Sigmoid colon (tissue), 4 donors: Measurements from ENCODE around the gene TMEM63B.

ENCODE experiments used
- EP300 ChIP-seq, 4 donors: sonication (generic); formaldehyde crosslinking; IDR thresholded peaks; one replicate each; pipeline ENCODE4 v1.6.1; 2017; ENCODE audit warnings: antibody characterized with exemption in 4 of 4
- POLR2A ChIP-seq, 2 donors: fragments of 450-650 bp; IDR thresholded peaks; one replicate each; pipeline ENCODE4 v1.6.1; 2016; ENCODE audit warnings: antibody characterized with exemption in 2 of 2, mild to moderate bottlenecking in 2 of 2, moderate library complexity in 2 of 2
- POLR2AphosphoS5 ChIP-seq, 4 donors: sonication (generic); formaldehyde crosslinking; IDR thresholded peaks; one replicate each; pipeline ENCODE4 v1.6.1; 2017; ENCODE audit warnings: antibody characterized with exemption in 4 of 4
- TF ChIP-seq, protein P1 (sequence below), 4 experiments: fragments of 450-650 bp in 3 of 4; fragments of 200-600 bp in 1 of 4; IDR thresholded peaks; one replicate each; pipeline ENCODE4 v1.5.1; 2016 to 2019; ENCODE audit warnings: antibody characterized with exemption in 4 of 4, mild to moderate bottlenecking in 3 of 4, moderate library complexity in 2 of 4

DNA sequence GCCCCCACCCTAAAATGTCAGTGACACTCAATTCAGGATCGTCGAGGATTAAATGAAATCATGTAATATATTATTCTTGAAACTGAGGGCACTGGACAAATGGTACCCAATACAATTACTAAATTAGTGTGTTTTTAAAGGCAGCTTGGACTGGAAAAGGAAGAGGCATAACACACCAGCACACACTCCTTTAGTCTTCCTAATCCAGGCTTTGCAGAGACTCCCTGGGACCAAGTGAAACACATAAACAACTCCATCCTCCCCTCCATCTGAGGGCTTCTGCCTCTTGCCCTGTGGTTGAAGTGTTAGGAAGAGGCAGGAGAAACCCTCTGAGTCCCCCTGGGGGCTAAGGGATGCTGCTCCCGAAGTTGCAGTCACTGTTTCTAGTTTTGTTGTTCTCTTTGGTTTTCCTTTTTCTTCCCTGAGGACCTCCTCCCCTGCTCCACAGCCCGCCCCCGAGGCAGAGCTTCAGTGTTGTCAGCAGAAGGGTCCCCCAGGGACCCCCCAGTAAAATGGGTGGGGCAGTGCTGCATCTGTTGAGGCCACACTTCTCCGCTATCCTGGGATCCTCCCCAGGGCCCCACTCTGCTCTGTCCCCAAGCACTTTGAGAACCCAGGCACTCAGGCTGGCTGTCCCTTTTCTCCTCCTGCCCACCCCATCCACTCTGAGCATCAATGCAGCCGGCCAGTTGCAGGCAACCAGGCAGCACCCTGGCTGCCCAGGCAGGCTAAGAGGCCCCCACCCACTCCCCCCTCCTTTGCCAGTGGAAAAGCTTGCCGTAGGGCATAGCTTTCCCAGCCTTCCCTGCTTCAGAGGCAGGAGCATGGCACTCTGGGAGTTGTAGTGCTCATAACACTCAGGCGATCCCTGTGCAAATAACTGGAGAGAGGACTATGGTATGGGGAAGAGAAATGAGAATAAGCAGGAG, 5.9 kb downstream of the TMEM63B start:
- TF ChIP-seq, protein P1, sequence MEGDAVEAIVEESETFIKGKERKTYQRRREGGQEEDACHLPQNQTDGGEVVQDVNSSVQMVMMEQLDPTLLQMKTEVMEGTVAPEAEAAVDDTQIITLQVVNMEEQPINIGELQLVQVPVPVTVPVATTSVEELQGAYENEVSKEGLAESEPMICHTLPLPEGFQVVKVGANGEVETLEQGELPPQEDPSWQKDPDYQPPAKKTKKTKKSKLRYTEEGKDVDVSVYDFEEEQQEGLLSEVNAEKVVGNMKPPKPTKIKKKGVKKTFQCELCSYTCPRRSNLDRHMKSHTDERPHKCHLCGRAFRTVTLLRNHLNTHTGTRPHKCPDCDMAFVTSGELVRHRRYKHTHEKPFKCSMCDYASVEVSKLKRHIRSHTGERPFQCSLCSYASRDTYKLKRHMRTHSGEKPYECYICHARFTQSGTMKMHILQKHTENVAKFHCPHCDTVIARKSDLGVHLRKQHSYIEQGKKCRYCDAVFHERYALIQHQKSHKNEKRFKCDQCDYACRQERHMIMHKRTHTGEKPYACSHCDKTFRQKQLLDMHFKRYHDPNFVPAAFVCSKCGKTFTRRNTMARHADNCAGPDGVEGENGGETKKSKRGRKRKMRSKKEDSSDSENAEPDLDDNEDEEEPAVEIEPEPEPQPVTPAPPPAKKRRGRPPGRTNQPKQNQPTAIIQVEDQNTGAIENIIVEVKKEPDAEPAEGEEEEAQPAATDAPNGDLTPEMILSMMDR (IDR thresholded peaks at IDR 0.05) = no peak
- TF ChIP-seq POLR2A (IDR thresholded peaks at IDR 0.05) (no peak), EP300 (IDR thresholded peaks at IDR 0.05) (no peak), POLR2AphosphoS5 (IDR thresholded peaks at IDR 0.05) (no peak)
